H1 (cell line): ENCODE data around the gene POLR3K. TPM values are rescaled to one million over a fixed set of nuclear protein-coding genes. Genes with fewer than 3 reads are reported as not detected.

Source experiments
- ASH2L ChIP-seq: fragments of 200-600, 300-600 bp; sonication (generic); IDR thresholded peaks from one replicate; pipeline ENCODE4 v1.7.1; 2017; ENCODE audit warnings: low read length
- BCL11A ChIP-seq, 2 experiments: IDR thresholded peaks; one replicate each; pipeline ENCODE4 v1.6.1; 2011; ENCODE audit warnings: low read depth in 2 of 2, low read length in 2 of 2, mild to moderate bottlenecking in 2 of 2
- CBX8 ChIP-seq: fragments of 300-800, 300-1000 bp; sonication (generic); IDR thresholded peaks from 2 replicates; pipeline ENCODE4 v1.7.1; 2016; ENCODE audit warnings: low read depth, low read length, borderline replicate concordance
- EP300 ChIP-seq, 2 experiments: IDR thresholded peaks; 1 replicate in 1 of 2; 2 replicates in 1 of 2; pipeline ENCODE4 v1.6.1; 2011 to 2012; ENCODE audit warnings: low read depth in 2 of 2, low read length in 2 of 2, mild to moderate bottlenecking in 2 of 2, borderline replicate concordance in 1 of 2, inconsistent platforms in 1 of 2, moderate library complexity in 1 of 2
- HDAC2 ChIP-seq, 2 experiments: fragments of 300-600 bp in 1 of 2; sonication (generic) in 1 of 2; IDR thresholded peaks; 2 replicates each; pipeline ENCODE4 v1.6.1; 2011 to 2012; ENCODE audit warnings: low read depth in 2 of 2, low read length in 2 of 2, mild to moderate bottlenecking in 2 of 2, moderate library complexity in 2 of 2, borderline replicate concordance in 1 of 2, inconsistent platforms in 1 of 2
- JUN ChIP-seq: IDR thresholded peaks from 2 replicates; pipeline ENCODE4 v1.6.1; 2011; ENCODE audit warnings: low read depth, mild to moderate bottlenecking, improper control_type of control experiment, low read length
- RAD21 ChIP-seq, 2 experiments: IDR thresholded peaks in 1 of 2; conservative IDR thresholded peaks in 1 of 2; 2 replicates each; pipeline ENCODE4 v1.6.1; 2011; ENCODE audit warnings: low read depth in 2 of 2, low read length in 2 of 2, improper control_type of control experiment in 1 of 2, inconsistent platforms in 1 of 2, mild to moderate bottlenecking in 1 of 2, moderate library complexity in 1 of 2
- YY1 ChIP-seq: IDR thresholded peaks from 2 replicates; pipeline ENCODE4 v1.6.1; 2011; ENCODE audit warnings: low read depth, mild to moderate bottlenecking, low read length
- polyA plus RNA-seq, 7 experiments: library from polyadenylated mRNA; depleted of rRNA in 3 of 7; stranded (reverse) in 5 of 7; unstranded in 2 of 7; fragments of >200 nt in 5 of 7; fragments of 200-250 nt in 2 of 7; gene quantifications; 1 replicate in 5 of 7; 2 replicates in 1 of 7; 4 replicates in 1 of 7; pipeline versions ENCODE4 v1.2.1 to v1.2.3, GENCODE V29; 2011 to 2013; ENCODE audit warnings: missing spikeins in 2 of 7, mixed read lengths in 2 of 7
- total RNA-seq: library from RNA; stranded (reverse); fragmentation: NEBNext Ultra II Directional; extraction: Animal tissue kit (Norgen Biotek cat#: 25700); gene quantifications from 2 replicates; pipeline ENCODE4 v1.2.1, GENCODE V29; 2021

The POLR3K gene
- total and polyA plus RNA-seq, 2 of the 8 experiments (the other 6 are each of a cell fraction or from before 2014, with no cell fraction given), result 45.4 to 80.5 TPM

- TF ChIP-seq ASH2L (no peak), CBX8 (no peak), EP300 (IDR thresholded peaks at IDR 0.05; ENCODE audit: borderline replicate concordance in 1 of 2, low read depth in 2 of 2, low read length in 2 of 2) (no peak), HDAC2 (IDR thresholded peaks at IDR 0.05; ENCODE audit: borderline replicate concordance in 1 of 2, low read depth in 2 of 2, low read length in 2 of 2) (no peak), BCL11A (IDR thresholded peaks at IDR 0.05; ENCODE audit: low read depth in 2 of 2, low read length in 2 of 2) (no peak), JUN (no peak), RAD21 (IDR thresholded peaks at IDR 0.05 in 1 of 2, conservative IDR thresholded peaks at IDR 0.05 in 1 of 2; ENCODE audit: low read depth in 2 of 2, low read length in 2 of 2) (no peak), YY1 (no peak)
Measured at GRCh38 chr16:79151-80054, 26.0 kb upstream of the POLR3K start (continued).
